ENCODE results near the gene SUPT6H.
A peak's percentile ranks its signal among the peaks of the same experiment; 100 is the strongest.
"Not testable (repeated sequence)": the region's sequence is repeated elsewhere in the genome, so short reads cannot be mapped to it uniquely, and the experiment has no call there.

The SUPT6H gene

GRCh38 chr17:28655160-28655559, 6.8 kb upstream of the SUPT6H start:
- DNase-seq = no peak

- DNase-seq = no peak
Measured at GRCh38 chr17:28657756-28658155, 4.2 kb upstream of the SUPT6H start.

- DNase-seq = not testable (repeated sequence)
Measured at GRCh38 chr17:28658342-28658741, 3.7 kb upstream of the SUPT6H start.

- not testable (repeated sequence) for DNase-seq
Measured at GRCh38 chr17:28658766-28659496, 3.1 kb upstream of the SUPT6H start.

GRCh38 chr17:28659497-28659881, 2.5 kb upstream of the SUPT6H start:
- not testable (repeated sequence) for DNase-seq

- no peak for DNase-seq
Measured at GRCh38 chr17:28662527-28662829, 473 bp downstream of the SUPT6H start.

GRCh38 chr17:28663723-28664122, 1.7 kb downstream of the SUPT6H start:
- DNase-seq = no peak

GRCh38 chr17:28665994-28666393, 4.0 kb downstream of the SUPT6H start:
- DNase-seq = no peak

GRCh38 chr17:28667870-28668269, 5.9 kb downstream of the SUPT6H start:
- no peak for DNase-seq

GRCh38 chr17:28669918-28670317, 7.9 kb downstream of the SUPT6H start:
- DNase-seq = no peak

- DNase-seq = peak in 1 of 2 experiments; percentile 19
Measured at GRCh38 chr17:28675490-28675889, 13.5 kb downstream of the SUPT6H start.

GRCh38 chr17:28675980-28676379, 14.0 kb downstream of the SUPT6H start:
- DNase-seq = peak; percentile 94 to 97

- DNase-seq = no peak
Measured at GRCh38 chr17:28682655-28683054, 20.6 kb downstream of the SUPT6H start.

- peak; percentile 67 to 73 for DNase-seq
Measured at GRCh38 chr17:28684963-28685362, 23.0 kb downstream of the SUPT6H start.

- no peak for DNase-seq
Measured at GRCh38 chr17:28685366-28685765, 23.4 kb downstream of the SUPT6H start.

- no peak for DNase-seq
Measured at GRCh38 chr17:28686296-28686695, 24.3 kb downstream of the SUPT6H start.

GRCh38 chr17:28688481-28688880, 26.5 kb downstream of the SUPT6H start:
- DNase-seq = no peak

- no peak for DNase-seq
Measured at GRCh38 chr17:28689011-28689410, 27.0 kb downstream of the SUPT6H start.

- no peak for DNase-seq
Measured at GRCh38 chr17:28693869-28694268, 31.9 kb downstream of the SUPT6H start.

- peak; percentile 98 for DNase-seq
Measured at GRCh38 chr17:28698253-28698941, 36.4 kb downstream of the SUPT6H start.

- DNase-seq = no peak
Measured at GRCh38 chr17:28700278-28700677, 38.3 kb downstream of the SUPT6H start.

GRCh38 chr17:28700830-28701492, 39.0 kb downstream of the SUPT6H start:
- no peak for DNase-seq

GRCh38 chr17:28702026-28702751, 40.2 kb downstream of the SUPT6H start:
- DNase-seq = no peak
